ENCODE data around the gene SST.
"Not testable (repeated sequence)": the region's sequence is repeated elsewhere in the genome, so short reads cannot be mapped to it uniquely, and the experiment has no call there.

SST gene

DNA sequence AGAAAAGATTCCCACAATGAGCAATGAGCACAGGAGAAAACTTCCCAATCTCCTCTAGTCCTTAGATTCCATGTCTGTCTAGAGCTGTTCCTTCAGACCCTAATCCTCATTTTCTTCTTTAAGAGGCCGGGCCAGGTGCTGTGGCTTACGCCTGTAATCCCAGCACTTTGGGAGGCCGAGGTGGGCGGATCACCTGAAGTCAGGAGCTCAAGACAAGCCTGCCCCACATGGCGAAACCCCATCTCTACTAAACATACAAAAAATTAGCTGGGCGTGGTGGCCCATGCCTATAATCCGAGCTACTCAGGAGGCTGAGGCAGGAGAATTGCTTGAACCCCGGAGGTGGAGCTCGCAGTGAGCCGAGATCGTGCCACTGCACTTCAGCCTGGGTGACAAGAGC lies 11.6 kb upstream of the SST start:
- not testable (repeated sequence) for DNase-seq

GRCh38 chr3:187679638-187680396 lies 9.6 kb upstream of the SST start:
- peak; percentile 45 for DNase-seq

GRCh38 chr3:187678726-187679268 lies 8.6 kb upstream of the SST start:
- DNase-seq: no peak

DNA sequence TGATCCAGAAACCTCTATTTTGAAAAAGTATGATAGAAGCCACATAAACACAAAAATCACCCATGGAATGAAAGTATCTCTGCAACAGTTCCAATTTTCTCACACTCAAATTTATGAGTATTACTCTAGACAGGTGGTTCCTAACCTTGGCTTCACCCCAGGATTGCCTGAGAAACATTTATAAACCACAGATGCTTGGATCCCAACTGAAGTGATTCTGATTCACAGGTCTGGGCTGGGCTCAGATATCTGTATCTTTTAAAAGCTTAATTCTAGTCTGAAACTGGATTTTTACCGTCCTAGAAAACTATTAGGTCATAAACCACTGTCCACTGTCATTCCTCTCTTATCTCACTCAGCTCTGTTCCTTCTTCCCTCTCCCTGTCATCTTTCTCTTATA lies 7.4 kb upstream of the SST start:
- DNase-seq: no peak

DNA sequence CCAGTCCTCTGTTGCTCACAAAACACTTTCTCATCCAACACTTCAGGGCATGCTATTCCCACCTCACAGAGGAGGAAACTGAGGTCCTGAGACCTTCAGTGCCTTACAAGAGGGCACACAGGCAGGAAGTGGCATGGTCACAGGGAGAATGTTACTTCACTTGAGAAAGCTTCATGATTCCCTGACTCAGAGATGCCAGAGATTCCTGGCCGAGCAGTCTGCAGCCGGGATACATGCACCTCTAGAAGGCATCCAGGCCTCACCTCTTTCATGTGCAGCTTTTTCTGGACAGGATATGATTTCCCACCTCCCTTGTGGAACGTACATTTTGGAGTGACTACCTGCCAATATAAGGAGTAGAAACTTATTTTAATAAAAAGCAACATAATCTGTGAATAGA lies 2.8 kb upstream of the SST start:
- DNase-seq: no peak

DNA sequence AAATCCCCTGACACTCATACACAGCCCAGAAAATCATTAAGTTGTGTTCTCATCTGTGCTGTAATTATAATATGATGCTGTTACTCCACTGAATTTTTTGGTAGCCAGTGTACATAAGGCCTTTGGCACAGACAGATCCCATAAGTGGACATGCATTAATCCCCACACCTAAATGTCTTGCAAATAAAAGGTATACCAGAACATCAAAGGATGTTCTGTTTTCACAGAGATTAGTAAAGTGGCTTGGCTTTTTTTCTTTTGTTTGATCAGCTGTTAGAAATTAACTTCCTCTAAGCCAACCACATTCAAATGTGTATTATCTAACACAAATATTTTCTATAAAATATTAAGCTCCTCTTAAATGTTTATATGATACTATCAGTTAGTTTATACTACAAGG lies 2.7 kb downstream of the SST start:
- no peak for DNase-seq

DNA sequence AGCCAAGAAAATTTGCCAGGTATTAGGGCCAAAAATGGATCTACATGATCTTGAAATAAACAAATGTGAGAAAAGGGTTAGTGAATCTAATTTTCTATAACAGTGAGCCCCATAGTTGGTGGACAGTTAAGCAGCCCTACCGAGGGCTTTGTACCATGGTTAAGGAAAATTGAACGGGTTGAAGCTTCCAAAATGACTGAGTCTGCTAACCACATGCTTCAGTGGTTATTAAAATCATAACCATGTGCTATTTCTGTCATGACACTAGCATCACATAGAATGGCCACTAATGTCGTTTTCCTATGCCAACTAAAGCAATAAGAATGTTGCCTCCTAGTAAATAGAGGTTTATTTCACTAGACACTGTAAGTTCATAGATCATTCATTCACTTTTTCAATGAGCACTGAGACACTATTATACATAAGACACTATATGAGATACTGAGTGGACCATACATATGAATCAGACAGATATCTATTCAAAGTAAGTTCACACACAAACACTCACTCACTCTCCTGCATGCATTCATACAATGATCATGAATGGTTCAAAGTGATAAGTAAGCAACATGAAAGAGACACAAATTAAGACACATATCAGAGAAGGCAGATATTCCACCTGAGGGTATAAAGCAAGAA lies 4.3 kb downstream of the SST start:
- DNase-seq: no peak

GRCh38 chr3:187665010-187665409 lies 5.2 kb downstream of the SST start:
- DNase-seq: no peak

DNA sequence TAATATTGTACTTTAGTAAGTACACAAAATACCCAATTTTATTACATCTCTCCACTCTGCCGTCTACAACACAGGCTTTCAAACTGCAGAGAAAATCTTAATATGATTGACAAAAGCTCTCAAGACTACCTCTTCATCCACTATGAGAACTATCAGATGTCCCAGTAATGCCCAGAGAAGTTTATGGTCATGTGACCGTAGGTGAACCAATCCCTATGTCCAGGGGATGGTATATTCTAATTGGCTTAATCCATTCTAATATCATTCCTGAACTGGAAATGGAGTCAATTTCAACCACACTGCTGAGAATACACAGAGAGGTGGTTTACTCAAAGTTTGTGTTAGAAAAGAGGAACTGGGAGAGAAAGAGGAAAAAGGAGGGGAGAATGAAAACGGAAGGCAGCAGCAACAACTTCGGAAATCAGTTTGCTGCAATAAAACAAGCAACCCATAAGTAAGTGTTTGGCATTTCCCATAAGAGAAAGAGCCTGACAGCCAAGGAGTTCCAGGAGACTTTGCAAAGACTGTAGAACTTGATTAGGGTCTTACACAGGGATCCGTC lies 7.3 kb downstream of the SST start:
- no peak for DNase-seq

DNA sequence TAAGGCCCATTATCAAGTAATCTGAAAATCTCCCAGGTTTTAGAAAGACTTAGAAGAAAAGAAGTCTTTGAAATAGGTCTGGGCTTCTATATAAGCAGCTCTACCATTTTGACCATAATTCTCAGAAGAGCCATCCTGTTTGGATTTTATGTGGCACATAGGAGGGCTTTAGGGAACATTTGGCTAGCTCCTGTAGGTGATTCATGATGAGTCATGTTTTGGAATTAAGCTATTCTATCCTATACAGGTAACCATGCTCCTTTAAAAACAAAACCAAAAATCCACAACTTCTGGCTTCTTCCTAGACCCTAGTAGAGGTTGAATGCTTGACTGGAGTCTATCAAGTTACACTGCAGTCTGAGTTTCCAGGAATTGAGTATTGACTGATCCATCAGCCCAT lies 8.9 kb downstream of the SST start:
- no peak for DNase-seq

DNA sequence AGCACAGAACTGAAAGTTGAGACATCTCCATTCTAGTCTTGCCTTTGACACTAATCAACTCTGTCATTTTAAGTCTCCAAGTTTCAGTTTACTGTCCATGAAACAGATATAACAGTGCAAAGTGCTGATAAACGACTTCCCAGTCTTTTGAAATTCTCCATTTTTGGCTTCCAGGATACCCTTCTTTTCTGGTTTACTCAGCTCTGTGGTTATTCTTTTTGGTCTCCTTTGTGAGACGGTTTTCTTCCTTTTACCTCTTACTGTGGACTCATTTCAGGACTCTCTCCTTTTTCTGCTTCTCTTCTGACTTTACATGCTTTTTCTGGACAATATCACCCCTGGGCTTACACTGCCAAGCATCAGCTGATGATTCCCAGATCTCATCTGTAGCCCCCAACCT lies 18.9 kb downstream of the SST start:
- DNase-seq: no peak

DNA sequence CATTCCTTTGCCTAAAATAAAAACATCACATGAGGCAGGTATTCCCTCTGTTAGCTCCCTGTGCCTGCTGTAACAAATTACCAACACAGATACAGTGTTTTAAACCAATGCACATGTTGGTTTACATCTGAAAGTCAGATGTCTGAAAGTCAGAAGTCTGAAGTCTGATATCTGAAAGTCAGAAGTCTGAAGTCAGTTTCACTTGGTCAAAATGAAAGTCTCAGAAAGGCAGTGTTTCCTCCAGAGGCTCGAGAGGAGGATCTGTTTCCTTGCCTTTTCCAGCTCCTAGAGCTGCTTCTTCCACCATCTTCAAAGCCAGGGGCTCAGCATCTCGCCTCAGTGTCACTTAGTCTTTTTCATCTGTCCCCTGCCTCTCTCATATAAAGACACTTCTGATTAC lies 22.0 kb downstream of the SST start:
- DNase-seq: no peak

DNA sequence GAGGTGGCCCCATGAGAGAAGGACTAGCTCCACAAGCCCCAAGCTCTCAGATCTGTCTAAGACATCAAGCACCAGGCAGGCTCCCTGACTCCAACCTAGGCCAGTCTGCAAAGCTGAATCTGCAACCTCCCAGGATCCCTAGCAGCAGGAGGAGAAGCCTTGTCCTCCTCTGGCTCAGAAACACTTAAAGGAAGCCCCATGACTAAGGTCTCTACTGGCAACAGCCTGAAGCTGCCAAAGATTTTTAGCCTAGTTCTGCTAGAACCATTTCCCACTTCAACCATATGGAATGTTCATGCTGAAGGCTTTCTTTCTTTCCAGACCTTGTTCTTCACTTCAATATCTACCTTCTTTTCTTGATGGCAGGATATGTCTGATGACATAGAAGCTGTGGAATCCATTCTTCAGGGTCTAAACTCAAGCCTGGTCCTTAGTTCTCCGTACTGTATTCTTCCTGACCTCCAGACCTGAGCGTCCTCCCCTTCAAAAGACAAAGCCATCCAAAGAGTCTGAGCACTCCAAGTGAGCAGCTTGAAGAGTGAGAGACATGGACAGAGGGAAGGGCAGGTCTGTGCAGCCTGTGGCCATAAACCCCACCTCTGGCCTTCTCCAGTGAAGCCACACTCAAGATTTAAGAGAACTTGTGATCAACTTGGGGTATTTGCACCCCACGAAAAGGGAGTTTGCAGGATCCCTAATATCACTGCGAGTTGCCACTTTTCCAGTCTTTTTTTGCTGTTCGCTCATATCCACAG lies 23.1 kb downstream of the SST start:
- no peak for DNase-seq

GRCh38 chr3:187645379-187645778 lies 24.8 kb downstream of the SST start:
- DNase-seq: not testable (repeated sequence)

DNA sequence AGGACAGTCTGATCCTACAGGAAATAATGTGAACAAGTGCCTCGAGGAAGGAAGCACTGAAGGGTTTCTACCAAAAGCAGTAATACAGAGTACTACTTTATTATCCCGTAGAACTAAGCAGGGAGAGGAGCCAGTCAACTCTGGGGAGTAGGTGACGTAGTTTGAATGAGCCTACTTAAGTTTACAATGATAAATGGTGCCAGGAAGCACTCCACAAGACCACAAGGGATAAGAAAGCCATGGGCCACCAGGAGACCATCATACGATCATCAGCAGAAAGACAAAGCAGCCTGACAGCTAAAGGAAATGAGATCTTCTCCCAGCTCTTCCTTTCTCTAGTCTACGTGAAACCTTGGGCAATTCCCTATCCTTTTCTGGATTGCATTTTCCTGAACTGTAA lies 27.3 kb downstream of the SST start:
- DNase-seq: no peak

- DNase-seq: no peak
Measured at GRCh38 chr3:187641320-187642016, 28.7 kb downstream of the SST start.

DNA sequence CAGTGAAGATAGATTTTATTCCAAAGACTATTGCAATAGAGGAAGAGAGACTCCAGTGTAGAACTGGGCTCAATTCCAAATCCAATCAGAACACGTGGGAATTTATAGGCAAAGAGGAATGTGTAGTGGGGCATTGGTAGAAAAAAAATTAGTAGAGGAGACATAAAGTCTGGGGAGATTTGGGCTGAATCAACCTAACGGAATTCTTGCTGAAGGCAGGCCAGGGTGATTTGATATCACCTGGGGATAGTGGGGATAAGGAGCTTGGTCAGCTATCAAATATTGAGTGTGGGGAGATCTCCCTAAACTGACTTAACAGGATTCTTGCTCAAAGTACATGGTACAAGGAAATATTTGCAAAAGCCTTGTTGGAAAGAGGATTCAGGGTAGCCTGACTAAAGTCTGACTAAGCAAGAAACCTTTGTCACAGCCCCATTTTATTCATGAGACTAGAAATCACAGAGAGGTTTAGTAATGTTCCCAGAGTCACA lies 29.6 kb downstream of the SST start:
- no peak for DNase-seq

GRCh38 chr3:187639927-187640568 lies 30.1 kb downstream of the SST start:
- DNase-seq: no peak

DNA sequence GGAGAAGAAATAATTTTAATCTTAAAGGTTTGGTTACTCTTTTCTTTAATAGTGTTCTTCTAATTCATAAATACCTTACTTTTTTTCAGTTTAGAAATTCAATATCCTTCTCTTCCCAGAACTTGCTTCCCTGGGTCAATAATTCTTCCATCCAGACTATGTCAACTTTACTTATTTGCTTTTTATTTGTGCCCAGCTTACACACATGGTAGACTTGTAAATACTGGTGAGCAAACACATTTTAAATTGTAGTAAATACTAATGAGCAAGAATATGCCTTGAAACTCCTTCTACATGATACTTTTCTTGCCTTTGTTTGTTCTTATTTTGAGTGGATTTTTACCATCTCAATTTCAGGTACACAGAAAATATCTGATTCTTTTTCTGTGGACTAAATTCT lies 33.7 kb downstream of the SST start:
- DNase-seq: no peak

DNA sequence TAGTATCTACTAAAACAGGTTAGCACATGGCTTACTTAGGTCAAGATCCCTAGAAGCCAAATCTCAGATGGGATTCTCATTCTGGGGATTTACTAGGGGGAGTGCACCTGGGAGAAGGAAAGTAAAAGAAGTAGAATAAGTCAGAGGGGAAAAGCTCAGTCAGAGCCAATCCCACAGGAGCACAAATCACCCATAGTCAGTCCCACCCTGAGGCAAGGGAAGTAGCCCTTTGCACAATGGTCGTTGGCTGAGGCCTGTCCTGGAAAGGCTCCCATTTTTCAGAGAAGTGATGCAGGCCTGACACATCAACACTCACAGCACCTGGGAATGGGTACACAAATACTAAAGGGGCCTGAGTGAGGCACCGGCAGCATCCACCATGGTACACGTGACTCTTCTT lies 39.8 kb downstream of the SST start:
- no peak for DNase-seq

DNA sequence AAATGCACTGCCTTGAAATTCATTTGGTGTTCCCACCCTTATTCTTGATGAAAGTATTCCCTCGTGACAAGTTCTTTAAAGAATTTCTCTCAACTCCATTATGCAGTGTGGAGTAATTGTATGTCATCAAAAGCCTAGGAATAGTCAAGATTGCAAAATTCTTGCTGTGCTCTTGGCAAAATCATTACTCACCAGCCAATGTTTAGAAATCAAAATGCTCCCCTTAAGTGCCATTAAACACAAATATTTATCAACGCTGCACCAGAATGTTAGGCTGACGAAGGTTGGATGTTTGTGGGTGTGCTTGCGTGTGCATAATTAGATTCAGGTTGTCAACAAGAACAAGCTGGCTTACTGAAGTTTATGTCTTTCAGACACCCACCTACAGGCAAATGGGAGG lies 40.5 kb downstream of the SST start:
- DNase-seq: no peak

- DNase-seq: no peak
Measured at GRCh38 chr3:187628169-187628568, 42.0 kb downstream of the SST start.

Measured in activated CD4-positive, alpha-beta T cell treated with anti-CD3 and anti-CD28 coated beads for 1 hour (primary cell).